MM.1S (cell line): Measurements from ENCODE around the gene C10orf67.
"Not testable (repeated sequence)": the region's sequence is repeated elsewhere in the genome, so short reads cannot be mapped to it uniquely, and the experiment has no call there.

ENCODE experiments used
- DNase-seq: peaks from one replicate; pipeline ENCODE4 v3.0.0-alpha.2; 2015
- H2AFZ ChIP-seq: fragments of 300-600 bp; sonication (generic); 2 replicates; pipeline ENCODE4 v1.6.0; 2016; ENCODE audit warnings: antibody characterized with exemption, low read length
- H3F3A ChIP-seq: fragments of 300-600 bp; sonication (generic); 2 replicates; pipeline ENCODE4 v1.6.1; 2016; ENCODE audit warnings: mild to moderate bottlenecking, antibody characterized with exemption, low read length, moderate library complexity, mixed read lengths; ENCODE audit not compliant: insufficient read depth
- H3K27ac ChIP-seq: fragments of 300-600 bp; sonication (generic); 2 replicates; pipeline ENCODE4 v1.5.1; 2016; ENCODE audit warnings: mild to moderate bottlenecking, low read length
- H3K27me3 ChIP-seq: fragments of 300-600 bp; sonication (generic); replicated peaks from 2 replicates; pipeline ENCODE4 v1.6.0; 2016; ENCODE audit warnings: low read length; ENCODE audit not compliant: insufficient read depth
- H3K36me3 ChIP-seq: fragments of 300-600 bp; sonication (generic); replicated peaks from 2 replicates; pipeline ENCODE4 v1.6.1; 2016; ENCODE audit warnings: mild to moderate bottlenecking, low read length, mixed read lengths; ENCODE audit not compliant: insufficient read depth
- H3K4me1 ChIP-seq: fragments of 300-600 bp; sonication (generic); 2 replicates; pipeline ENCODE4 v1.6.1; 2016; ENCODE audit warnings: low read length, mixed read lengths
- H3K4me2 ChIP-seq: fragments of 300-600 bp; sonication (generic); 2 replicates; pipeline ENCODE4 v1.6.0; 2016; ENCODE audit warnings: low read depth, low read length
- H3K4me3 ChIP-seq: fragments of 300-600 bp; sonication (generic); 2 replicates; pipeline ENCODE4 v1.5.1; 2016; ENCODE audit warnings: low read length, mixed read lengths
- H3K79me2 ChIP-seq: fragments of 300-600 bp; sonication (generic); 2 replicates; pipeline ENCODE4 v1.6.1; 2016; ENCODE audit warnings: mixed run types, low read length, mixed read lengths
- H3K9ac ChIP-seq: fragments of 300-600 bp; sonication (generic); 2 replicates; pipeline ENCODE4 v1.6.1; 2016; ENCODE audit warnings: low read length, mixed read lengths
- H3K9me2 ChIP-seq: fragments of 300-600 bp; sonication (generic); replicated peaks from 2 replicates; pipeline ENCODE4 v1.6.1; 2016; ENCODE audit warnings: mild to moderate bottlenecking, low read length, mixed read lengths; ENCODE audit not compliant: insufficient read depth
- H3K9me3 ChIP-seq: fragments of 300-600 bp; sonication (generic); replicated peaks from 2 replicates; pipeline ENCODE4 v1.6.1; 2016; ENCODE audit warnings: mild to moderate bottlenecking, low read length, mixed read lengths; ENCODE audit not compliant: insufficient read depth
- H4K20me1 ChIP-seq: fragments of 300-600 bp; sonication (generic); 2 replicates; pipeline ENCODE4 v1.6.1; 2016; ENCODE audit warnings: mild to moderate bottlenecking, low read length, moderate library complexity, mixed read lengths; ENCODE audit not compliant: insufficient read depth
- EZH2 ChIP-seq: fragments of 300-600 bp; sonication (generic); optimal IDR thresholded peaks from 2 replicates; pipeline ENCODE3; 2017; ENCODE audit warnings: low read depth, mild to moderate bottlenecking, antibody characterized with exemption, low read length, mixed read lengths
- EZH2phosphoT487 ChIP-seq: fragments of 300-600 bp; sonication (generic); IDR thresholded peaks from 2 replicates; pipeline ENCODE4 v1.6.1; 2018; ENCODE audit warnings: antibody characterized with exemption, low read length
- TF ChIP-seq, protein P1 (sequence below): fragments of 300-600 bp; sonication (generic); IDR thresholded peaks from 2 replicates; pipeline ENCODE4 v1.5.1; 2016; ENCODE audit warnings: antibody characterized with exemption, low read length, mixed read lengths

C10orf67 gene

DNA sequence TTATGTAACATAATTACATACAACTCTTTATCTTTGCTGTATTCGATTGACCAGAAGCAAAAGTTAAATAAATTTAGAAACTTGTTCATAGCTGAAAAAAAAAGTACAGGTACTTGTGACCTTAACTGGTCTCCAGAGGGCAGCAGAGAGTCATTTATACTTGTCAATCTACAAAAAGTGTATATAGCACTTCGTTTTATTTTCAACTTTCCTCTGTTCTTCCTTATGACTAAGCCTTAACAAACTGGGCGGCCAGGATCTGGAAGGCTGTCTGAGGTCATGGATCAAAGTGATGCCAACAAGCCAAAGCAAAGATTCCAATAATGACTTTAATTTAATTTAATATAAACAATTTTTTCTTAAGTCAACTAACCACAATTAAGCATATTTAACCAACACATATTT lies 29.8 kb downstream of the C10orf67 start:
- TF ChIP-seq EZH2: no peak
- TF ChIP-seq, protein P1, sequence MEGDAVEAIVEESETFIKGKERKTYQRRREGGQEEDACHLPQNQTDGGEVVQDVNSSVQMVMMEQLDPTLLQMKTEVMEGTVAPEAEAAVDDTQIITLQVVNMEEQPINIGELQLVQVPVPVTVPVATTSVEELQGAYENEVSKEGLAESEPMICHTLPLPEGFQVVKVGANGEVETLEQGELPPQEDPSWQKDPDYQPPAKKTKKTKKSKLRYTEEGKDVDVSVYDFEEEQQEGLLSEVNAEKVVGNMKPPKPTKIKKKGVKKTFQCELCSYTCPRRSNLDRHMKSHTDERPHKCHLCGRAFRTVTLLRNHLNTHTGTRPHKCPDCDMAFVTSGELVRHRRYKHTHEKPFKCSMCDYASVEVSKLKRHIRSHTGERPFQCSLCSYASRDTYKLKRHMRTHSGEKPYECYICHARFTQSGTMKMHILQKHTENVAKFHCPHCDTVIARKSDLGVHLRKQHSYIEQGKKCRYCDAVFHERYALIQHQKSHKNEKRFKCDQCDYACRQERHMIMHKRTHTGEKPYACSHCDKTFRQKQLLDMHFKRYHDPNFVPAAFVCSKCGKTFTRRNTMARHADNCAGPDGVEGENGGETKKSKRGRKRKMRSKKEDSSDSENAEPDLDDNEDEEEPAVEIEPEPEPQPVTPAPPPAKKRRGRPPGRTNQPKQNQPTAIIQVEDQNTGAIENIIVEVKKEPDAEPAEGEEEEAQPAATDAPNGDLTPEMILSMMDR: peak; percentile 71
- H3F3A ChIP-seq: no peaks in the 10 kb centered on the region
- no peak overlapping the region for H3K4me2 ChIP-seq
- no peaks in the 10 kb centered on the region for H3K27me3 ChIP-seq
- no peak overlapping the region for H3K9ac ChIP-seq
- H3K9me2 ChIP-seq: no peaks in the 10 kb centered on the region
- H3K4me1 ChIP-seq: no peaks in the 10 kb centered on the region
- no peak overlapping the region for H3K27ac ChIP-seq
- H2AFZ ChIP-seq: peak overlapping the region; percentile 30; the same call in 1 of the 2 replicates
- peak; percentile 71 for DNase-seq
- H3K79me2 ChIP-seq: no peaks in the 10 kb centered on the region
- no peak overlapping the region for H3K4me3 ChIP-seq
- no peaks in the 10 kb centered on the region for H3K9me3 ChIP-seq
- no peaks in the 10 kb centered on the region for H4K20me1 ChIP-seq
- H3K36me3 ChIP-seq: no peaks in the 10 kb centered on the region

DNA sequence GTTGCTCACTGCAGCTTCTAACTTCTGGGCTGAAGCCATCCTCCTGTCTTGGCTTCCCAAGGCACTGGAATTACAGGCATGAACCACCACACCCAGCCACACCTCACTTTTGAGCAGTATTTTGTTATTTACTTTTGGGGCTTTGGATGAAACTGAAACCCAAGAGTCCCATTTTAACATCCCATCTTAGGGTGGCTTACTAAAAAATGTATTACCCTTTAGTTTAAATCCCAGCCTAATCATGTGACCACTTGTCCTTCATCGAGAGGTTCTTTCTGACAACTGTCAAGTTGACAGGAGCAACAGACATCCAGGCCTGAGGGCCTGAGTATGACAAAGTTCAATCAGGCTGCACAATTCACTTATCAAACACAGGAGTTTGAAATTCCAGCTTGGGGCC lies 33.6 kb downstream of the C10orf67 start:
- no peaks in the 10 kb centered on the region for H3K9me3 ChIP-seq
- no peak overlapping the region for H3K27ac ChIP-seq
- H3K36me3 ChIP-seq: no peaks in the 10 kb centered on the region
- no peak overlapping the region for H3K4me2 ChIP-seq
- TF ChIP-seq EZH2phosphoT487 (no peak), EZH2 (no peak)
- TF ChIP-seq, protein P1: no peak
- H3F3A ChIP-seq: no peaks in the 10 kb centered on the region
- no peaks in the 10 kb centered on the region for H3K4me1 ChIP-seq
- H2AFZ ChIP-seq: no peak overlapping the region
- H3K79me2 ChIP-seq: no peaks in the 10 kb centered on the region
- no peaks in the 10 kb centered on the region for H4K20me1 ChIP-seq
- no peak for DNase-seq
- no peak overlapping the region for H3K4me3 ChIP-seq
- H3K9ac ChIP-seq: no peak overlapping the region
- no peaks in the 10 kb centered on the region for H3K9me2 ChIP-seq
- H3K27me3 ChIP-seq: no peaks in the 10 kb centered on the region

DNA sequence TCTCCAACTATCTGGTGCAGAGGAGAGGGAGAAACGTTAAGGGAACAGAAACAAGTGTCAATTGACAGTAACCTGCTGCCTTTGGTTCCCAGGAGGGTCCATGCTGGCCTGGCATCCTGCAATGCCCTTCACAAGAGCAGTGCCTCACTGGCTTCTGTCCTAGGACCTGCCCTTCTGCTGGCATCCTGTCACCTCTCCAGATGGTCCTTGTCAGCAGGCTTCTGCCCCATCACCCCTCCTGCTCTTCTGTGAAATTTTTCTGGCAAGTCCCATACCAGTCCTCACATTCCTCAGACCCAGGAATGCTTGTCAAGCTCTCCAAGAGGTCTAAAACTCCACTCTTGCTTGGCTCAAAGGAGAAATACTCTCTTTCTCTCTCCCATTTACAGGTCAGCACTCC lies 34.2 kb downstream of the C10orf67 start:
- Histone ChIP-seq H3K4me2 (no peak overlapping the region), H3K27me3 (no peaks in the 10 kb centered on the region), H3K9ac (no peak overlapping the region), H2AFZ (no peak overlapping the region), H3K36me3 (no peaks in the 10 kb centered on the region), H3K4me3 (no peak overlapping the region), H3F3A (no peaks in the 10 kb centered on the region), H3K27ac (no peak overlapping the region), H3K9me3 (no peaks in the 10 kb centered on the region), H3K9me2 (no peaks in the 10 kb centered on the region), H3K79me2 (no peaks in the 10 kb centered on the region), H4K20me1 (no peaks in the 10 kb centered on the region), H3K4me1 (no peaks in the 10 kb centered on the region)
- TF ChIP-seq, protein P1: no peak
- TF ChIP-seq EZH2: no peak
- no peak for DNase-seq

DNA sequence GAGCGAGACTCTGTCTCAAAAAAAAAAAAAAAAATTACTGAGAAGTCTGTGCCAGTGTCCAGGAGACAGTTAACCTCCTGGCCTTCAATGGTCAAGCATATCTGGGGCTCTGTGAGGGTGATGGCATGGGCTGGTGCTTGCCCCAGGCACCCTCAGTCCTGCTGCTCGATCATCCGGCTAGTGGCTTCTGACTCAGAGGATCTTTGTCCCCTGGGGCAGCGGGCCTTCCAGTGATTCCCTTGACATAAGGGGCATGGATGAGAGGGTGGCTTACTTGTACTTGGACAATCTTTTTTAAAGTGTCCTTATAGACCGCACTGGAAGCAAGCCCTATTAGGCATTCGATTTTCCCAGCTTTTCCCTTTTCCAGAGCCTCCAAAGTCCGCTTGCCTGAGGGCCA lies 44.6 kb downstream of the C10orf67 start:
- not testable (repeated sequence) for H2AFZ ChIP-seq, H3F3A ChIP-seq, H3K36me3 ChIP-seq, H3K27me3 ChIP-seq, H3K79me2 ChIP-seq, H3K4me1 ChIP-seq, H3K27ac ChIP-seq, H3K4me3 ChIP-seq, H3K9me2 ChIP-seq, H3K9ac ChIP-seq, DNase-seq, H3K4me2 ChIP-seq, H4K20me1 ChIP-seq, H3K9me3 ChIP-seq
